H9 (cell line): ENCODE measurements around the gene GIGYF1. TPM values are rescaled to one million over a fixed set of nuclear protein-coding genes. Genes with fewer than 3 reads are reported as not detected.

Experiments
- DNase-seq: peaks from one replicate; pipeline ENCODE4 v3.0.0-alpha.2; 2017
- H2AFZ ChIP-seq: one replicate; pipeline ENCODE4 v1.6.1; 2013; ENCODE audit warnings: mild to moderate bottlenecking, low read length, control low read depth, moderate library complexity
- H2AK5ac ChIP-seq: 2 replicates; pipeline ENCODE4 v1.6.1; 2013; ENCODE audit warnings: low read length, control low read depth, mixed read lengths; ENCODE audit not compliant: insufficient read length
- H2BK120ac ChIP-seq: one replicate; pipeline ENCODE4 v1.6.1; 2013; ENCODE audit warnings: low read depth, mild to moderate bottlenecking, low read length, control low read depth, inconsistent platforms; ENCODE audit not compliant: poor library complexity, severe bottlenecking
- H2BK12ac ChIP-seq: 2 replicates; pipeline ENCODE4 v1.6.1; 2013; ENCODE audit warnings: low read length, control low read depth, mixed read lengths, low read depth; ENCODE audit not compliant: insufficient read length
- H2BK15ac ChIP-seq: 2 replicates; pipeline ENCODE4 v1.6.1; 2013; ENCODE audit warnings: low read depth, low read length, control low read depth
- H2BK20ac ChIP-seq: one replicate; pipeline ENCODE4 v1.6.1; 2013; ENCODE audit warnings: low read depth, mild to moderate bottlenecking, low read length, control low read depth, inconsistent platforms; ENCODE audit not compliant: poor library complexity, severe bottlenecking
- H2BK5ac ChIP-seq: 2 replicates; pipeline ENCODE4 v1.6.1; 2013; ENCODE audit warnings: low read length, control low read depth, mixed read lengths; ENCODE audit not compliant: insufficient read length
- H3K14ac ChIP-seq: 2 replicates; pipeline ENCODE4 v1.6.1; 2013; ENCODE audit warnings: low read length, control low read depth; ENCODE audit not compliant: insufficient read depth
- H3K18ac ChIP-seq: 2 replicates; pipeline ENCODE4 v1.6.1; 2013; ENCODE audit warnings: low read depth, mild to moderate bottlenecking, mixed read lengths, low read length, control low read depth; ENCODE audit not compliant: insufficient read length
- H3K23ac ChIP-seq: 2 replicates; pipeline ENCODE4 v1.6.1; 2013; ENCODE audit warnings: low read length, control low read depth, mixed read lengths, low read depth; ENCODE audit not compliant: insufficient read length
- H3K23me2 ChIP-seq: 2 replicates; pipeline ENCODE4 v1.6.1; 2013; ENCODE audit warnings: low read depth, mild to moderate bottlenecking, mixed read lengths, low read length, control low read depth; ENCODE audit not compliant: insufficient read length, poor library complexity, severe bottlenecking
- H3K27ac ChIP-seq: 2 replicates; pipeline ENCODE4 v1.5.1; 2013; ENCODE audit warnings: low read length, control low read depth, mixed read lengths, low read depth; ENCODE audit not compliant: insufficient read length
- H3K27me3 ChIP-seq: 2 replicates; pipeline ENCODE4 v1.6.1; 2013; ENCODE audit warnings: low read length, control low read depth, inconsistent platforms; ENCODE audit not compliant: insufficient read depth
- H3K4ac ChIP-seq: 2 replicates; pipeline ENCODE4 v1.6.1; 2013; ENCODE audit warnings: low read depth, mild to moderate bottlenecking, control low read depth, inconsistent platforms, low read length, moderate library complexity
- H3K4me1 ChIP-seq: 2 replicates; pipeline ENCODE4 v1.6.1; 2013; ENCODE audit warnings: low read length, control low read depth, inconsistent platforms; ENCODE audit not compliant: insufficient read depth
- H3K4me2 ChIP-seq: 2 replicates; pipeline ENCODE4 v1.6.1; 2013; ENCODE audit warnings: low read length, control low read depth, mixed read lengths; ENCODE audit not compliant: insufficient read length, insufficient read depth
- H3K56ac ChIP-seq: 2 replicates; pipeline ENCODE4 v1.6.1; 2013; ENCODE audit warnings: low read depth, mild to moderate bottlenecking, mixed read lengths, low read length, control low read depth; ENCODE audit not compliant: insufficient read length
- H3K79me1 ChIP-seq: 2 replicates; pipeline ENCODE4 v1.6.1; 2013; ENCODE audit warnings: low read depth, mild to moderate bottlenecking, moderate library complexity, low read length, control low read depth, inconsistent platforms; ENCODE audit not compliant: insufficient read depth, poor library complexity, severe bottlenecking
- H3K79me2 ChIP-seq: 2 replicates; pipeline ENCODE4 v1.6.1; 2013; ENCODE audit warnings: low read length, control low read depth, inconsistent platforms; ENCODE audit not compliant: insufficient read depth
- H3K9ac ChIP-seq: 2 replicates; pipeline ENCODE4 v1.6.1; 2013; ENCODE audit warnings: low read length, control low read depth, mixed read lengths; ENCODE audit not compliant: insufficient read length; ENCODE audit errors: extremely low read depth
- H3K9me3 ChIP-seq: one replicate; pipeline ENCODE4 v1.6.1; 2013; ENCODE audit warnings: low read depth, low read length, inconsistent platforms; ENCODE audit not compliant: control insufficient read depth
- H3T11ph ChIP-seq: one replicate; pipeline ENCODE4 v1.6.1; 2013; ENCODE audit warnings: mild to moderate bottlenecking, low read length, control low read depth, inconsistent platforms
- H4K20me1 ChIP-seq: one replicate; pipeline ENCODE4 v1.6.1; 2013; ENCODE audit not compliant: control insufficient read depth, insufficient read length, insufficient read depth
- H4K5ac ChIP-seq: 2 replicates; pipeline ENCODE4 v1.6.1; 2013; ENCODE audit warnings: low read depth, mild to moderate bottlenecking, mixed read lengths, low read length, control low read depth; ENCODE audit not compliant: insufficient read length
- H4K8ac ChIP-seq: replicated peaks from 2 replicates; pipeline ENCODE4 v1.6.1; 2013; ENCODE audit warnings: low read length, control low read depth, mixed read lengths, low read depth; ENCODE audit not compliant: insufficient read length
- H4K91ac ChIP-seq: 2 replicates; pipeline ENCODE4 v1.6.1; 2013; ENCODE audit warnings: low read depth, mild to moderate bottlenecking, moderate library complexity, mixed read lengths, low read length, control low read depth; ENCODE audit not compliant: insufficient read length
- H3K27ac Mint-ChIP-seq, 3 experiments: 2 replicates in 2 of 3; 3 replicates in 1 of 3; pipeline ENCODE4 v1.8.0; 2020 to 2021; ENCODE audit warnings: mixed read lengths in 3 of 3, mild to moderate bottlenecking in 1 of 3, moderate library complexity in 1 of 3
- H3K27me3 Mint-ChIP-seq: 2 replicates; pipeline ENCODE4 v1.8.0; 2021; ENCODE audit warnings: low read depth, mild to moderate bottlenecking, moderate library complexity, mixed read lengths
- H3K36me3 Mint-ChIP-seq, 3 experiments: 2 replicates in 2 of 3; 3 replicates in 1 of 3; pipeline ENCODE4 v1.8.0; 2020 to 2021; ENCODE audit warnings: low read depth in 3 of 3, mixed read lengths in 3 of 3; ENCODE audit not compliant: insufficient read depth in 1 of 3
- H3K4me1 Mint-ChIP-seq, 2 experiments: 2 replicates each; pipeline ENCODE4 v1.8.0; 2020; ENCODE audit warnings: mixed read lengths in 2 of 2
- H3K4me3 Mint-ChIP-seq, 2 experiments: 2 replicates in 1 of 2; 3 replicates in 1 of 2; pipeline ENCODE4 v1.8.0; 2020 to 2021; ENCODE audit warnings: mild to moderate bottlenecking in 2 of 2, mixed read lengths in 2 of 2, moderate library complexity in 1 of 2
- H3K9me3 Mint-ChIP-seq, 2 experiments: 2 replicates in 1 of 2; 3 replicates in 1 of 2; pipeline ENCODE4 v1.8.0; 2020; ENCODE audit warnings: mild to moderate bottlenecking in 2 of 2, mixed read lengths in 2 of 2, moderate library complexity in 1 of 2
- CTCF ChIP-seq: fragments of 200-600 bp; sonication (generic); conservative IDR thresholded peaks from 3 replicates; pipeline ENCODE4 v1.8.0; 2021; ENCODE audit warnings: antibody characterized with exemption, mild to moderate bottlenecking
- WGBS: extraction: QIAGEN DNeasy Blood & Tissue Kit; methylation state at CpG from one replicate; pipeline ENCODE4 v1.1.7; 2013; ENCODE audit warnings: missing lambda C conversion rate, low lambda C conversion rate, mixed read lengths; ENCODE audit not compliant: insufficient read length; ENCODE audit errors: extremely low coverage; 5-methylcytosine and 5-hydroxymethylcytosine counted together
- total RNA-seq: library from RNA; stranded (reverse); gene quantifications from 2 replicates; pipeline ENCODE4 v1.2.1, GENCODE V29; 2021

The GIGYF1 gene
- total RNA-seq, 1 experiment from 2014 or later: 104 TPM

GRCh38 chr7:100720671-100721504, 26.8 kb upstream of the GIGYF1 start:
- no peak overlapping the region for H3K27ac ChIP-seq
- no CpG with 5 or more reads among the region's 56 CpGs for WGBS
- no peak overlapping the region for H2BK20ac ChIP-seq
- H4K91ac ChIP-seq: no peak overlapping the region
- H2AK5ac ChIP-seq: no peak overlapping the region
- Mint-ChIP-seq H3K36me3 (no peaks in the 10 kb centered on the region; a peak in 2 of 7 replicates), H3K4me1 (peaks cover 8 to 16% of the 10 kb centered on the region in 2 experiments), H3K27me3 (peaks cover 85% of the 10 kb centered on the region), H3K27ac (no peak overlapping the region), H3K9me3 (peaks cover 9 to 16% of the 10 kb centered on the region in 2 experiments), H3K4me3 (peak overlapping the region; percentile 57 to 82)
- no peak for TF ChIP-seq CTCF
- no peak overlapping the region for H3K14ac ChIP-seq
- no peaks in the 10 kb centered on the region for H4K20me1 ChIP-seq
- no peak overlapping the region for H4K5ac ChIP-seq
- H2AFZ ChIP-seq: no peak overlapping the region
- no peak overlapping the region for H3K23ac ChIP-seq
- no peaks in the 10 kb centered on the region for H3K4me1 ChIP-seq
- H3K9me3 ChIP-seq: no peaks in the 10 kb centered on the region
- peak overlapping the region; percentile 85 for H3K4me2 ChIP-seq
- H3K23me2 ChIP-seq: peaks cover 5% of the 10 kb centered on the region
- H2BK120ac ChIP-seq: no peak overlapping the region
- no peak overlapping the region for H3K56ac ChIP-seq
- H4K8ac ChIP-seq: no peak overlapping the region
- no peak overlapping the region for H2BK5ac ChIP-seq
- peaks cover 9% of the 10 kb centered on the region; the same call in 1 of the 2 replicates for H3K27me3 ChIP-seq
- DNase-seq: no peak
- H2BK15ac ChIP-seq: no peak overlapping the region
- H3K18ac ChIP-seq: no peak overlapping the region
- H2BK12ac ChIP-seq: no peak overlapping the region
- H3T11ph ChIP-seq: no peak overlapping the region
- no peak overlapping the region for H3K9ac ChIP-seq
- H3K4ac ChIP-seq: no peak overlapping the region
- H3K79me2 ChIP-seq: no peaks in the 10 kb centered on the region
- H3K79me1 ChIP-seq: no peaks in the 10 kb centered on the region
